Uterus (tissue), 4 donors: ENCODE measurements around the gene AKT2. TPM values are rescaled to one million over a fixed set of nuclear protein-coding genes. Genes with fewer than 3 reads are reported as not detected.

Experiments used
- DNase-seq, 2 donors: peaks; one replicate each; pipeline ENCODE4 v3.0.0-alpha.2; 2019 to 2020
- H3K27ac ChIP-seq, 2 donors: fragments of 200-600 bp; sonication (generic); 1 replicate in 1 of 2; 2 replicates in 1 of 2; pipeline ENCODE4 v1.5.1; 2016 to 2018
- H3K27me3 ChIP-seq, 2 donors: fragments of 200-600 bp; sonication (generic); one replicate each; pipeline ENCODE4 v1.5.1; 2018 to 2019; ENCODE audit warnings: control low read depth in 1 of 2
- H3K36me3 ChIP-seq, 2 donors: fragments of 200-600 bp; sonication (generic); one replicate each; pipeline ENCODE4 v1.5.1; 2019; ENCODE audit warnings: control low read depth in 1 of 2
- H3K4me1 ChIP-seq, 2 donors: fragments of 200-600 bp; sonication (generic); one replicate each; pipeline ENCODE4 v1.5.1; 2018 to 2019; ENCODE audit warnings: control low read depth in 1 of 2
- H3K4me3 ChIP-seq, 2 donors: fragments of 200-600 bp; sonication (generic); 1 replicate in 1 of 2; 2 replicates in 1 of 2; pipeline ENCODE4 v1.5.1; 2018 to 2019; ENCODE audit warnings: mild to moderate bottlenecking in 1 of 2
- H3K9me3 ChIP-seq, 2 donors: fragments of 200-600 bp; sonication (generic); one replicate each; pipeline ENCODE4 v1.5.1; 2019; ENCODE audit warnings: control low read depth in 1 of 2
- CTCF ChIP-seq, 4 experiments: fragments of 200-600 bp in 2 of 4; fragments of 450-650 bp in 2 of 4; sonication (generic) in 2 of 4; IDR thresholded peaks; one replicate each; pipeline ENCODE4 v1.5.1; 2016 to 2019; ENCODE audit warnings: antibody characterized with exemption in 4 of 4, mild to moderate bottlenecking in 2 of 4, moderate library complexity in 1 of 4
- POLR2A ChIP-seq, 2 donors: fragments of 450-650 bp; IDR thresholded peaks; one replicate each; pipeline ENCODE4 v1.6.1; 2016; ENCODE audit warnings: antibody characterized with exemption in 2 of 2, mild to moderate bottlenecking in 1 of 2, moderate library complexity in 1 of 2
- intact Hi-C: fragments of 100-400 bp; cut with DNase I; formaldehyde crosslinking; loops from one replicate; pipeline ENCODE4 v1.15.1; 2023; ENCODE audit warnings: low total_unique reads
- total RNA-seq, 4 donors: library from RNA; depleted of rRNA in 3 of 4; stranded (reverse); fragments of >200 nt in 3 of 4; gene quantifications; one replicate each; pipeline versions ENCODE4 v1.1.0 to v1.2.4, GENCODE V29; 2014 to 2023
- donor health status: DM: yes; HTN: yes; CAD: no.

AKT2 gene
- total RNA-seq, 4 donors from 2014 or later = 32.6 to 177 (median 95.2) TPM

GRCh38 chr19:40265763-40266099 lies 19.4 kb downstream of the AKT2 start:
- no peaks in the 10 kb centered on the region for H3K36me3 ChIP-seq
- no peak overlapping the region for H3K4me3 ChIP-seq
- intact Hi-C loops = no loop called here
- DNase-seq = no peak
- H3K27me3 ChIP-seq = no peaks in the 10 kb centered on the region
- no peaks in the 10 kb centered on the region for H3K9me3 ChIP-seq
- TF ChIP-seq CTCF (IDR thresholded peaks at IDR 0.05) (no peak), POLR2A (IDR thresholded peaks at IDR 0.05) (no peak)
- H3K4me1 ChIP-seq = peaks cover 0 to 6% of the 10 kb centered on the region in 2 donors
- H3K27ac ChIP-seq = no peak overlapping the region

GRCh38 chr19:40265055-40265762 lies 19.9 kb downstream of the AKT2 start:
- Histone ChIP-seq H3K36me3 (no peaks in the 10 kb centered on the region), H3K9me3 (no peaks in the 10 kb centered on the region), H3K27ac (no peak overlapping the region), H3K27me3 (no peaks in the 10 kb centered on the region), H3K4me1 (peaks cover 0 to 6% of the 10 kb centered on the region in 2 donors), H3K4me3 (no peak overlapping the region)
- no peak for TF ChIP-seq POLR2A (IDR thresholded peaks at IDR 0.05)
- intact Hi-C loops = no loop called here
- DNase-seq = no peak

GRCh38 chr19:40264314-40265054 lies 20.7 kb downstream of the AKT2 start:
- no peak overlapping the region for H3K4me3 ChIP-seq
- no peak overlapping the region for H3K27ac ChIP-seq
- H3K36me3 ChIP-seq = no peaks in the 10 kb centered on the region
- H3K4me1 ChIP-seq = peaks cover 0 to 6% of the 10 kb centered on the region in 2 donors
- intact Hi-C loops = no loop called here
- no peaks in the 10 kb centered on the region for H3K9me3 ChIP-seq
- no peaks in the 10 kb centered on the region for H3K27me3 ChIP-seq
- TF ChIP-seq CTCF (IDR thresholded peaks at IDR 0.05) (no peak), POLR2A (IDR thresholded peaks at IDR 0.05) (no peak)
- no peak for DNase-seq

GRCh38 chr19:40263440-40264313 lies 21.5 kb downstream of the AKT2 start:
- intact Hi-C loops = no loop called here

More at GRCh38 chr19:40263440-40264313, 21.5 kb downstream of the AKT2 start:
- no peak overlapping the region for H3K27ac ChIP-seq
- H3K4me1 ChIP-seq = peaks cover 0 to 6% of the 10 kb centered on the region in 2 donors
- H3K27me3 ChIP-seq = no peaks in the 10 kb centered on the region
- no peaks in the 10 kb centered on the region for H3K36me3 ChIP-seq
- TF ChIP-seq CTCF (IDR thresholded peaks at IDR 0.05) (no peak), POLR2A (IDR thresholded peaks at IDR 0.05) (no peak)
- no peaks in the 10 kb centered on the region for H3K9me3 ChIP-seq
- no peak for DNase-seq
- no peak overlapping the region for H3K4me3 ChIP-seq
